RWPE1 (cell line): ENCODE data around the gene SIK1.
"Not testable (repeated sequence)": the region's sequence is repeated elsewhere in the genome, so short reads cannot be mapped to it uniquely, and the experiment has no call there.

Experiments used
- CTCF ChIA-PET: fragments of 350-600 bp; sonication (Branson Sonifier 250); formaldehyde crosslinking; extraction: SDS; loops from one replicate; lab custom pipeline; 2021; lab: Yijun Ruan, JAX
- POLR2A ChIA-PET: fragments of 400-600 bp; formaldehyde crosslinking; extraction: SDS; loops from one replicate; lab custom pipeline; 2020; ENCODE audit warnings: antibody characterized with exemption; ENCODE audit not compliant: low non-redundant PET; lab: Yijun Ruan, JAX
- DNase-seq: peaks from one replicate; pipeline ENCODE4 v3.0.0; 2012; ENCODE audit warnings: low spot score
- H3K27ac ChIP-seq: fragments of 450-650 bp; 2 replicates; pipeline ENCODE4 v1.5.1; 2017

Gene SIK1

DNA sequence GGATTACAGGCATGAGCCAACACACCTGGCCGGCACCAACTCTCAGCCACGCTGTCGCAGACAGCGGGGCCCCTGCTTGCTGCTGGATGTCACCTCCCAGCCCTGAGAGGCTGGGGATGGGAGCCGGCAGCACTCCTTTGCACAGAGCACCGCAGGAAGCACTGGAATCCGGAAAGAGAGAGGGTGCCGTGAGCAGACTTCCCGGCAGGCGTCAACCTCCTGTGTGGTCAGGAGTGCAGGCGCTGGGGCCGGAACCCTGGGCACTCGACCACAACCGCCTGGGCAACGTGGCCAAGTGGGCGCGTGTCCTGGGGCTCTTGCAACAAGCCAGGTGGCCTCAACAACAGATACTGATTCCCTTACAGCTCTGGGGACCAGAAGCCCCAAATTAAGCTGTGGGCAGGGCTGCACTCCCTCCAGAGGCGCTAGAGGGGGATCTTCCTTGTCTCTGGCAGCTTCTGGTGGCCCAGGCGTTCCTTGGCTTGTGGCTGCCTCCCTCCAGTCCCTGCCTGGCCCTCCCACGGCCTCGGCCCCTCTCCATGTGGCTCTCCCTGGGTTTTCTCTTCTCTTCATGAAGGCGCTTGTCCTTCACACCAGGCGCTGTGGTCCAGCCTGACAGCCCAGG lies 20.5 kb upstream of the SIK1 start:
- DNase-seq, H3K27ac ChIP-seq, POLR2A ChIA-PET, CTCF ChIA-PET: not testable (repeated sequence)

DNA sequence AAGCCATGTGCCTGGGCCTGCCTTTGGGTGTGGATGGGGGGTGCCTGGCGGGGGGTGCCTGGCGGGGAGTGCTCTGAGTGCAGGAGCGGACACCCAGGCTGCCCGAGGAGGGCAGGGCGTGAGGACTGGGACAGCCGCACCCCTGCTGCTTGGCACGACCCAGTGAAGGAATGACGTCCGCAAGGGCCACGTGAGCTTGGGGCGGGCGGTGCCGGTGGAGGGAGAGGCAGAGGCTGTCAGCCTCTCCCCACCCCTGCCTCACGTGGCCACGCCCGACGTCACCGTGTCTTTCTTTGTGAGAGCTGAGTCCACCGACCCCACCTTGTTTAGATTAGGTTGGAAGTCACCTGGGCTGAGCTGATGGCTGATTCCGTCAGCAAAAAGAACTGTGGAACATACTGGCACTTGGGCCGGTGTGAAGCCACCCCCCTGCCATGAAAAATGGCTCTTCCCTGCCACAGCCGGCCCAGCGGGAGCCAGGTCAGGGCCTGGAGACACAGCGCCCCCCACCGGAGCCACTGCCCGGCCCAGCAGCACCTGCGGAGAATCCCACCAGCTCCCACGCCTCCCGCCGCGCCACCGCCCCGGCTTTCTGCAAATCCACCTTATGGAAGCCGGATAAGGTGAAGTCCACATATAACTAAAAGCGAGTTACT lies 19.5 kb upstream of the SIK1 start:
- DNase-seq, POLR2A ChIA-PET, CTCF ChIA-PET, H3K27ac ChIP-seq: not testable (repeated sequence)

DNA sequence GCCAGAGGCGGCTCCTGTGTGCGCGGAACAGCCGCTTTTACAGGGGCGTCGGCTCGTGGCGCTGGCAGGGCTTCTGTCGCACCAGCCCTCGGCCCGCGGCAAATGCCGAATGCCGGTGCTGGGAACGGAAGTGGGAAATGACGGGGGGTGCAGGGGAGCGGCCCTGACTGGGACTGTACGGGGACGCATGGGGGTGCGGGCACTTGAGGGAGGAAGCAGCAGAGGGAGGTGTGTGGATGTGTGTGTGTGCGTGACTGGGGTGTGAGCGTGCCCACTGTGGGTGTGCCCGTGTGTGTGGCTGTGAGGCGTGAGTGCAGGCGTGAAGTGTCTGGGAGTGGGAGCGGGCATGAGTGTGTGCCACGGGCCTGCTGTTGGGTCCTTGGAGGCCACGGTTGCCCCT lies 17.6 kb upstream of the SIK1 start:
- CTCF ChIA-PET, POLR2A ChIA-PET: not testable (repeated sequence)

DNA sequence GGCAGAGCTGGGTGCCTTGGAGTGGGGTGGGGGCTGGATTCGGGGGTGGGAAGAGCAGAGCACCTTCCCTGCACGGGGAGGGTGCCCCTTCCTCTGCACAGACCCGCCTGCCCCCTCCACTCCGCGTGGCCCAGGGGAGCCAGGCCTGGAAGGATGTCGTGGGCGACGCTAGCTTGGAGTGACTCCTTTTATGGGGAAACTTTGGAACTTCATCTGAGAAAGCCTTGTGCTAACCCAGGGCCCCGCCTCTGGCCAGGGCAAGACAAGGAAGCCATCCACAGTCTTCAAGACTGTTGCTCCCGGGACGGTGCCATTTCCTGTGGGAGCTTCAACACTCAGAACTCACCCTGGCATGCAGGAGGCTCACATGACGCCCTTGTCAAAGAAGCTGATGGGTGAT lies 15.6 kb upstream of the SIK1 start:
- H3K27ac ChIP-seq, CTCF ChIA-PET, POLR2A ChIA-PET, DNase-seq: not testable (repeated sequence)

More for the DNA sequence above, 17.6 kb upstream of the SIK1 start:
- not testable (repeated sequence) for H3K27ac ChIP-seq, DNase-seq

DNA sequence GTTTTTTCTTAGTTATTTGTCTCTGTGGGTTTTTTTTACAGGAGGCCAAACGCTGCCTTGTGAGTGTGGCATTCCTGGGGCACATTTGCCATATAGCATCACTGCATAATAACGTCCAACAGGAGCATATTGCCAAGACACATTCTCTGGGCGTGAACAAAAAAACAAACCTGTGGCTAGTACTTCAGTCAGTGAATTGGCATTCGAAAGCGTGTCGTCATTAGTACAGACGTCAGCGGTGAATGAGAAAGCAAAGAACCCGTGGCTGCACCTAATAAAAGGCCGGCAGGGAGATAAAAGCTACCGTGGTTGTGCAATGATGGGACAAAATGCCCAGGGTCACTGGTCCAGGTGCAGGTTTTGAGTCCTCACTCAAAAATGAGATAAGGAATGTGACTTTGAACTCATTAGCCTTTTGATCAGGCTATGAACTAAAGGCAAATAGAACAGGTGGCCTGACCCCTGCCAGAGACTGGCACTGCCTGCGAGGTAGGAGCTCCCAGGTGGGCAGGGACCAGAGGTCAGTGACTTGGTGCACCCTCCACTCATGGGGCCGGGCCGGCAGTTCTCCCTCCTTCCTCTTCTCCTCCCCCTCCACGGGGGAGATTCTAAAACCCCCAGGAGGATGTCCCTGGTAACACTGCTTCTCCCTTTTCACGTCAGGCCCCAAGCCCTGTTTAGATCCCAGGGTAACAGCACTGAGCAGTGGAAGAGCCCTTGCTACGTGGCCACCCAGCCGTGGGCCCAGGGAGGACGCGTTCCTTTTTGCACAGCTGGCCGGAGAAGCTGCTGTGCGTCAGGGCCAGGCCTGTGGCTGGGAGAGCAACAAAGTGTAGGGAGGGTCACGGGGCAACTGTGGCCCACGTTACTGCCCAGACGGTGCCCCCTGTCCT lies 14.2 kb upstream of the SIK1 start:
- POLR2A ChIA-PET, DNase-seq, CTCF ChIA-PET, H3K27ac ChIP-seq: not testable (repeated sequence)

DNA sequence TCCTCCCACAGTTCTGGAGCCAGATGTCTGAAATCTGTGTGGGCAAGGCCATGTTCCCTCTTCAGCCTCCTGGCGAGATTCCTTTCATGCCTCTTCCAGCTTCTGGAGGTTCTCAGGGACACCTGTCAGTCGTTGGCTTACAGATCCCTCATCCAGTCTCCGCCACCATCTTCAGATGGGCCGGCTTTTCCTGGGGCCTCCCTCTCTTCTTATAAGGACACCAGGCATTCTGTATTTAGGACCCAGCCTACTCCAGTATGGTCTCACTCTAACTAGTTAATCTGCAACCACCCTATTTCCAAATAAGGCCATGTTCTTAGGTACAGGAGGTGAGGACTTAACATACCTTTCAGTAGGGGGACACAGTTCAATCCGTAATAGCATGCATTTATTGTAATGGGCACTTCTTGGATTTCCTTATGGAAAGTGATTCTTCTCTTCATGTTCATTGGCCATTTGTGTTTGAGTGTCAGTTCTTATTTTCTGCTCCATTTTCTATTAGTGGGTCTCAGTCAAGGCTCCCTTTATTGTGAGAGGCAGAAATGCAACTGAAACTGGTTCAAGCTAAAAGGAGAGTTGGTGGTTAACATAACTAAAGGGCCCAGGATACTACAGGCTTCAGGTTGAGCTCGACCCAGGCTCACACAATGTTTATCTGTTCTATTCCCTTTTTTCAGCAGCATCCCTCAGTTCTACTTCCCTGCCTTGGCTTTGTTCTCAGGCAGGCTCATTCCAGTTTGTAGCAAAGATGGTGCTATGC lies 12.6 kb upstream of the SIK1 start:
- CTCF ChIA-PET, DNase-seq, POLR2A ChIA-PET, H3K27ac ChIP-seq: not testable (repeated sequence)

DNA sequence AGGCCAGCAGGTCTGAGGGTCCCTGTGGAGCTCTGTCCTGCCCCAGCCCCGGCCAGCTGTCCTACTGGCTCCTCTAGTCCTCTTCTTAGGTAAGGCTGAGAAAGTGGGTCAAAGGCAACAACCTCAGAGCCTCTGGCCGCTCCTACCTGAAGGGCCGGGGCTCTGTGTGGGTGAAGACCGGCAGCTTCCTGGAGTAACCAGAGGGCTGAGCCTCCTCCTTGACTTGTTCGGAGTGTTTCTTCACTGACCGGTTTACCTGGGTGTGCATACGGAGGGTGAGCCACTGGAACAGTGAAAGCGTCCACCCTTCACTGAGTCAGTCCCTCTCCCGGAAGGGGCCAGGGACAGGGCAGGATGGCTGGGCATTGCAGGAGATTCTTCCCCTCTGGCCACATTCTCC lies 9.3 kb upstream of the SIK1 start:
- H3K27ac ChIP-seq, POLR2A ChIA-PET, DNase-seq, CTCF ChIA-PET: not testable (repeated sequence)

DNA sequence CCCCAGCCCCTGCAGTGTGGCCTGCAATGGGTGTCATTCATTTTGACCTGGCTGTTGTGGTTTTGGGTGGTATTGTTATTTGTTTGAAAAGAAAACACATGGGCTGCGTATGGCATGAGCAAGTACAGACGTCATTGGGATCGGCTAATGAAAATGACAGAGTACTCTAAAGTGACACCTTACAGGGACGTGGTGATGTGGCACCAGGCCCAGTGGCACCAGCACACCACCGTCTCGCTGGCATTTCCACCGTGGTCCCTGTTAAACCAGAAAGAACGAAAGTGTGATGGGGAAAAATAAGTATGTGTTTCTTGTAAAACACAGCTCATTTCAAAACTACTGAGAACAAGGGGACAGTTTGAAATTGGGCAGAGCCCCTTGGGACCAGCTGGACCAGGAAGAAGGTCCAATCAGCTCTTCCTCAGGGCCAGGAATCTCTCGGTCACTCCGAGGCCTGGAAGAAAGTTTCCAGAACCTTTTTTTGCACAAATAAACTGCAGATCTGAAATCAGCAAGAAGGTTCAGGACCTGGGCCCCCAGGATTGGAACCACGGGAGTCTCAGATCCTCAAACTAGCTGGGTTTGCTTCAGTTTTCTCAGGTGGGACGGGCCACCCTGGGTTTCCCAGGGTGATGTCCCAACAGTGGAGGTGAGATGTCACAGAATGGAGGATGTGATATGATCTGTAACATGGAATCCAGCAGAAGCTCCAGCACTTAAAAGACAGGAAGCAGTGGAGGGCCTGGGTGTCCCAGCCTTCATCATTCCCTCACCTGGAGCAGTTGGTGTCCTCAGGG lies 6.6 kb upstream of the SIK1 start:
- POLR2A ChIA-PET, DNase-seq, CTCF ChIA-PET, H3K27ac ChIP-seq: not testable (repeated sequence)

DNA sequence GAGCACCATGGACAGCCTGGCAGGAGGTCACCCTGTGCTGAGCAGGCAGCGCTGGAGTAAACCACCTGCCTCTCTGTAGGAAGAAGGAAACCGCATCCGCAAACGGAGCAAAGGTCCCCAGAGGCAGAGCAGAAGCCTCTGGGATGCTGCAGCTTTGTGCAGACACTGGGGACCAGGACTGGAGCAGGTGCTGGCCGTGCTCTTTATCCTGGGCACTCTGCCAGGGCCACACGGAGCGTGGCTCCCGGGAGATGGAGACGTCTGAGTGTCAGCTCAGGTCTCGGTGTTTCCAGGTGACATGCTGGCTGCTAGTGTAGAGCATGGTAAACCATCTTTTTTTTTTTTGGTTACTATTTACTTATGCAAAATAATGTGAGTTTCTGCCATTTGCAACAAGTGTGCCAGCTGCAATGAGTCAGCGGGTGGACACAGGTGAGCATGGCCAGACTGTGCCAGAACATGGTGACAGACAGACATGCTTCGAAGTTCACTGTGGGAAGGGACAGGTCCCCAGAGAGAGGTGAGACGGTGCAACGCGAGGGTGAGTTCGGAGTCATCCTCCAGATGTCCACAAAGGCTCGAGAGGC lies 4.0 kb upstream of the SIK1 start:
- POLR2A ChIA-PET, DNase-seq, CTCF ChIA-PET: not testable (repeated sequence)

DNA sequence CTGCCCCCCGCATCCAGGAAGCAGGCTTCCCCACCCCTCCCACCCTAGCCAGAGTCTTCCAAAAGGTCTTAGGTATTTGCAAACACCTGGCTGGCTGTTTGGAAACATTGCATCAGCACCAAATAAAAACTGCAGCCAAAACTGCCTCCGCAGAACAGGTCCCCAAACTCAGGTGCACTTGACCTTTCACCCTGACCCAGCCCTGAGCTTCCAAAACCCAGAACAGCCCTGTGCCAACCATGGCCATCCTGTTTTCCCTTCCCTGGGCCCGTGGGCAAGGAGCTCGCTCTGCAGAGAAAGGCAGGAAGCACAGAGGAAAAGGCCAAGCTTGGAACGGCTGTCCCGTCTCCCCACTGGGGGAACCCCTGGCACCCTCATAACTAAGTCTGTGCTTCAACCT lies 2.0 kb upstream of the SIK1 start:
- DNase-seq, POLR2A ChIA-PET, CTCF ChIA-PET, H3K27ac ChIP-seq: not testable (repeated sequence)

More for the DNA sequence above, 4.0 kb upstream of the SIK1 start:
- H3K27ac ChIP-seq, result not testable (repeated sequence)

DNA sequence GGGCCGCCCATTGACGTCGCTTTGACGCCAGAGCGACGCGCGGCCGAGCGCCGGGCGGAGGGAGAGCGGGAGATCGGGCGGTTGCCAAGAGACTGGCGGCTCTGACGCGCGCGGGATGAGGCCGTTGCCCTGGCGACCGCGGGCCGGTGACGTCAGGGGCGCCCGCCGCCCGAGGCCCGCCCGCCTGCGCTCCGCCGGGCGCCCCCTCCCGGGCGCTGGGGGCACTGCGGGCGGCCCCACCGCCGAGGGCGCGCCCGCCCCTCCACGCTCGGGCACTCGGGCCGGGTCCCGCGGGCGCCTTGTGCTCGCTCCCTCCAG lies 270 bp upstream of the SIK1 start:
- POLR2A ChIA-PET, DNase-seq, H3K27ac ChIP-seq, CTCF ChIA-PET: not testable (repeated sequence)

DNA sequence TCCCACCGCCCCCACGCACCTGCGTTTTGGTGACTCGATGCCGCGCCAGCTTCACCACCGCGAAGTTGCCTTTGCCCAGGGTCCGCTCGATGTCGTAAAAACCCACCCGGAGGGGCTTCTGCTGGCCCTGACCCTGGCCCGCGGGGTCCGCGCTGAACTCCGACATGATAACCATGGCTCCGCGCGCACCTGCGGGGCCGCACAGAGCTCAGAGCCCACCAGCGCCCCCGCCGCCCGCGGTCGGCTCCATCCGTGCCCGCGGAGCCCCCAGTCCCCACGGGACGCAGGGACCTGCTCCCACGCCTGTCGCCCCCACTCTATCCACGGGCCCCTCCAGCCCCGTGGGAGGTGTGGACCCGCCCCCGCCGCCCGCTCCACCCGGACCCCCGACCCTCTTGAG lies 927 bp downstream of the SIK1 start:
- POLR2A ChIA-PET, DNase-seq, H3K27ac ChIP-seq, CTCF ChIA-PET: not testable (repeated sequence)

DNA sequence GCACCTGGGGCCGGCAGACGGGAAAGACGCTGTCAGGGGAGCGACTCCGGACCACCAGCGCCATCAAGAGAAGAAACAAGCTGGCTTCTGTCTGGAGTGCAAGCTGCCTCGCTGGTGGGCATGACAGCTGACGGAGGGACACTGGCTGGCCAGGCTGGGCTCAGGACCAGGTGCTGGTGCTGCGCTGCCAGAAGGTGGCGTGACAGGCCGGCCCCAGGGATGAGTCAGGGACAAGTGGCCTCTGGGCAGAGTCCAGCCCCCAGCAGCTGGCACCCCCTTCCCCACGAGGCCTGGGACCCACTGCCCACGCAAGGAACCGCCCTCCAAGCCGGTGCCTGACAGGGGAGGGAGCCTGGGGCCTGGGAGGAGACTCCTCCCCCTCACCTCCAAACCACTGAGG lies 7.5 kb downstream of the SIK1 start:
- POLR2A ChIA-PET, CTCF ChIA-PET: not testable (repeated sequence)

DNA sequence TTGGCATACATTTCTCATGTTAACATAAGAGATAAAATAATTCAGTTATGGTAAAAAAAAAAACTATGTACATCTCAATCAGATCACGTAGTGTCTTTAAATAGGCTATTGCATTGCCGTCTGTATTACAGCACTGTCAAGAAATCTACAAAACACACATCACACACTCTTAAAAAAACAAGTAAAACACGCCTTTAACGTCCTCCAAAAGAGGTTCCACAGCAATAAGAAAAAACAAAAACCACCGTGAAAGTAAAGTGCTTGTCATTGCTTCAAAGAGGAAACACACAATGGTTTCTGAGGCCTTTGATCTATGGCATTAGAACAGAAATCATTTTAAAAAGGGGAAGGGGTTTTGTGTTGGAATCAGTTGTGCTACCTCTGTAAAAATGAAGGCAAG lies 12.4 kb downstream of the SIK1 start:
- POLR2A ChIA-PET, DNase-seq, H3K27ac ChIP-seq, CTCF ChIA-PET: not testable (repeated sequence)

More for the DNA sequence above, 7.5 kb downstream of the SIK1 start:
- H3K27ac ChIP-seq, DNase-seq: not testable (repeated sequence)

DNA sequence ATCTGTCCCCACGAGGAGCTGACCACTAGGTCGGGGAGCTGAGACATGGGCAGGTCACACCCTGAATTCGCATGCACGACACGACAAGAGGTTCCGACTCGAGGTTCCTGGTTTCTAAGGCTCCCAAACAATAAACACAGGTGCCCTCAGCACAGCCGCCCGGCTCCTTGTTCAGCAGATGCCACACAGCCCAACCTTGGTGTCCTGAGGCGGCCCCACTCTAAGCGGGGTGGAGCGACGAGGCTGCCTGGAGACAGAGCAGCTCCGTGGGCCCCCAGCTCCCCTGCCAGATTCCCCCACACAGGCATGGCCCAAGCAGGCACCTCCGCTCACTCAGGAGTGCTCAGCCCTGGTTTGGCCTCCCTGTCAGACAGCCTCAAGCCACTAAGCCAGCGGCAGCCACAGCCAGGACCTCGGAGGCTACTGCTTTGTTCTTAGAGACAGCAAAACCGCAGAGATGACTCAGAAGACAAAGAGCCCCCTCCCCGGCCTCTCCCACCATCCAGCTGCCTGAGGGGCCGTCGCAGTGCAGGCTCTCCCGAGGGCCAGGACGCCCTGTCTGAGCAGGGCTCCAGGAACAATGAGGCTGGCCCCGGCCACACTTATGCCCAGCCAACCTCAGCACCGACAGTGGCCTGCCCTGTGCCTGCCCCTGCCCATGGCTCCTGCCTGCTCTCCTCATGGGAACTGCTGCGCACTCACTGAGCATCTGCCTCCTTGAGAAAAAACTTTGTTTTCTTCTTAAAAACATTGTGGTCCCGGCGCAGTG lies 14.7 kb downstream of the SIK1 start:
- H3K27ac ChIP-seq, CTCF ChIA-PET, DNase-seq, POLR2A ChIA-PET: not testable (repeated sequence)
